Activated CD8-positive, alpha-beta memory T cell treated with anti-CD3 and anti-CD28 coated beads for 24 hours (primary cell): ENCODE results near the gene POLR3K.
"Not testable (repeated sequence)": the region's sequence is repeated elsewhere in the genome, so short reads cannot be mapped to it uniquely, and the experiment has no call there.

ENCODE experiments used
- DNase-seq: peaks from one replicate; pipeline ENCODE4 v3.0.0-alpha.2; 2020

The POLR3K gene

GRCh38 chr16:63998-64913 is 10.8 kb upstream of the POLR3K start:
- DNase-seq = no peak

- no peak for DNase-seq
These were observed 10.1 kb upstream of the POLR3K start for GRCh38 chr16:63466-63865.

- DNase-seq = no peak
These were observed 9.6 kb upstream of the POLR3K start for GRCh38 chr16:62968-63391.

- DNase-seq = no peak
These were observed 9.0 kb upstream of the POLR3K start for GRCh38 chr16:62283-62967.

GRCh38 chr16:61879-62281 is 8.5 kb upstream of the POLR3K start:
- DNase-seq = no peak

GRCh38 chr16:60929-61878 is 7.8 kb upstream of the POLR3K start:
- DNase-seq = no peak

GRCh38 chr16:60166-60565 is 6.8 kb upstream of the POLR3K start:
- no peak for DNase-seq

GRCh38 chr16:59440-60059 is 6.1 kb upstream of the POLR3K start:
- DNase-seq = no peak

GRCh38 chr16:58491-59439 is 5.4 kb upstream of the POLR3K start:
- no peak for DNase-seq

- no peak for DNase-seq
These were observed 4.3 kb upstream of the POLR3K start for GRCh38 chr16:57711-58110.

- no peak for DNase-seq
These were observed 3.0 kb upstream of the POLR3K start for GRCh38 chr16:56231-56927.

- no peak for DNase-seq
These were observed 2.2 kb upstream of the POLR3K start for GRCh38 chr16:55571-56136.

- DNase-seq = no peak
These were observed 801 bp upstream of the POLR3K start for GRCh38 chr16:54237-54581.

GRCh38 chr16:50769-51591 is 2.4 kb downstream of the POLR3K start:
- no peak for DNase-seq

- DNase-seq = no peak
These were observed 6.2 kb downstream of the POLR3K start for GRCh38 chr16:47234-47633.

GRCh38 chr16:46510-46909 is 6.9 kb downstream of the POLR3K start:
- not testable (repeated sequence) for DNase-seq

GRCh38 chr16:45454-45853 is 8.0 kb downstream of the POLR3K start:
- no peak for DNase-seq

GRCh38 chr16:44655-45054 is 8.8 kb downstream of the POLR3K start:
- DNase-seq = no peak

- no peak for DNase-seq
These were observed 10.1 kb downstream of the POLR3K start for GRCh38 chr16:43294-43693.

GRCh38 chr16:42691-43090 is 10.7 kb downstream of the POLR3K start:
- no peak for DNase-seq
